ENCODE measurements around the gene MAGEB17. TPM values are rescaled to one million over a fixed set of nuclear protein-coding genes. Genes with fewer than 3 reads are reported as not detected.

The MAGEB17 gene
- total RNA-seq, 1 donor from 2014 or later: 0.30 TPM

GRCh38 chrX:16199343-16199742 lies 32.1 kb downstream of the MAGEB17 start:
- intact Hi-C loops (cut with DNase I): no loop called here
- DNase-seq (ENCODE audit: low spot score): no peak

GRCh38 chrX:16202943-16203342 lies 35.7 kb downstream of the MAGEB17 start:
- DNase-seq (ENCODE audit: low spot score): no peak
- intact Hi-C loops (cut with DNase I): no loop called here

- no peak for DNase-seq (ENCODE audit: low spot score)
- intact Hi-C loops (cut with DNase I): no loop called here
Observed at GRCh38 chrX:16204538-16204937, 37.3 kb downstream of the MAGEB17 start.

- DNase-seq (ENCODE audit: low spot score): no peak
- intact Hi-C loops (cut with DNase I): no loop called here
Observed at GRCh38 chrX:16205840-16206239, 38.6 kb downstream of the MAGEB17 start.

- intact Hi-C loops (cut with DNase I): no loop called here
- DNase-seq (ENCODE audit: low spot score): no peak
Observed at GRCh38 chrX:16207634-16208033, 40.4 kb downstream of the MAGEB17 start.

- no peak for DNase-seq (ENCODE audit: low spot score)
- intact Hi-C loops (cut with DNase I): no loop called here
Observed at GRCh38 chrX:16208601-16209000, 41.3 kb downstream of the MAGEB17 start.

GRCh38 chrX:16210061-16210460 lies 42.8 kb downstream of the MAGEB17 start:
- no peak for DNase-seq (ENCODE audit: low spot score)
- intact Hi-C loops (cut with DNase I): no loop called here

- no peak for DNase-seq (ENCODE audit: low spot score)
- intact Hi-C loops (cut with DNase I): no loop called here
Observed at GRCh38 chrX:16212024-16212423, 44.7 kb downstream of the MAGEB17 start.

- DNase-seq (ENCODE audit: low spot score): no peak
Observed at GRCh38 chrX:16212436-16212835, 45.2 kb downstream of the MAGEB17 start.

GRCh38 chrX:16213961-16214360 lies 46.7 kb downstream of the MAGEB17 start:
- intact Hi-C loops (cut with DNase I): no loop called here
- no peak for DNase-seq (ENCODE audit: low spot score)

More at GRCh38 chrX:16212436-16212835, 45.2 kb downstream of the MAGEB17 start:
- intact Hi-C loops (cut with DNase I): no loop called here

- DNase-seq (ENCODE audit: low spot score): no peak
- intact Hi-C loops (cut with DNase I): no loop called here
Observed at GRCh38 chrX:16215660-16216059, 48.4 kb downstream of the MAGEB17 start.

Other genes with a start within 250 kb of the MAGEB17 start
- 0.32 TPM for gene GRPR, start 43.9 kb upstream of the MAGEB17 start, total RNA-seq

Measured in cardiac septum (tissue), 1 donor.